Keratinocyte (primary cell): ENCODE results near the gene LGALS14.

Source experiments
- EZH2 ChIP-seq: IDR thresholded peaks from one replicate; pipeline ENCODE4 v1.6.1; 2012; ENCODE audit warnings: inconsistent platforms, mild to moderate bottlenecking, low read length, moderate library complexity
- TF ChIP-seq, protein P1 (sequence below), 3 experiments: IDR thresholded peaks in 1 of 3; conservative IDR thresholded peaks in 1 of 3; optimal IDR thresholded peaks in 1 of 3; 2 replicates in 2 of 3; 3 replicates in 1 of 3; pipeline versions ENCODE3 to v1.5.1; 2011; ENCODE audit warnings: low read length in 3 of 3, mild to moderate bottlenecking in 3 of 3, moderate library complexity in 2 of 3, control low read depth in 1 of 3, inconsistent platforms in 1 of 3; ENCODE audit not compliant: insufficient read depth in 2 of 3; ENCODE audit errors: extremely low read depth in 1 of 3

- TF ChIP-seq EZH2: no peak
- TF ChIP-seq, protein P1, sequence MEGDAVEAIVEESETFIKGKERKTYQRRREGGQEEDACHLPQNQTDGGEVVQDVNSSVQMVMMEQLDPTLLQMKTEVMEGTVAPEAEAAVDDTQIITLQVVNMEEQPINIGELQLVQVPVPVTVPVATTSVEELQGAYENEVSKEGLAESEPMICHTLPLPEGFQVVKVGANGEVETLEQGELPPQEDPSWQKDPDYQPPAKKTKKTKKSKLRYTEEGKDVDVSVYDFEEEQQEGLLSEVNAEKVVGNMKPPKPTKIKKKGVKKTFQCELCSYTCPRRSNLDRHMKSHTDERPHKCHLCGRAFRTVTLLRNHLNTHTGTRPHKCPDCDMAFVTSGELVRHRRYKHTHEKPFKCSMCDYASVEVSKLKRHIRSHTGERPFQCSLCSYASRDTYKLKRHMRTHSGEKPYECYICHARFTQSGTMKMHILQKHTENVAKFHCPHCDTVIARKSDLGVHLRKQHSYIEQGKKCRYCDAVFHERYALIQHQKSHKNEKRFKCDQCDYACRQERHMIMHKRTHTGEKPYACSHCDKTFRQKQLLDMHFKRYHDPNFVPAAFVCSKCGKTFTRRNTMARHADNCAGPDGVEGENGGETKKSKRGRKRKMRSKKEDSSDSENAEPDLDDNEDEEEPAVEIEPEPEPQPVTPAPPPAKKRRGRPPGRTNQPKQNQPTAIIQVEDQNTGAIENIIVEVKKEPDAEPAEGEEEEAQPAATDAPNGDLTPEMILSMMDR (optimal IDR thresholded peaks at IDR 0.05 in 1 of 3, IDR thresholded peaks at IDR 0.05 in 1 of 3, conservative IDR thresholded peaks at IDR 0.05 in 1 of 3; ENCODE audit: extremely low read depth in 1 of 3, insufficient read depth in 2 of 3, low read length in 3 of 3): no peak
Measured at GRCh38 chr19:39737351-39737750, 33.1 kb downstream of the LGALS14 start.
